ENCODE results near the gene ACBD4. TPM values are rescaled to one million over a fixed set of nuclear protein-coding genes. Genes with fewer than 3 reads are reported as not detected.
A peak's percentile ranks its signal among the peaks of the same experiment; 100 is the strongest.

The ACBD4 gene
- total and polyA plus RNA-seq, 2 of the 13 experiments (the other 11 are each of a cell fraction or from before 2014, with no cell fraction given) = 16.1 to 26.9 TPM

DNA sequence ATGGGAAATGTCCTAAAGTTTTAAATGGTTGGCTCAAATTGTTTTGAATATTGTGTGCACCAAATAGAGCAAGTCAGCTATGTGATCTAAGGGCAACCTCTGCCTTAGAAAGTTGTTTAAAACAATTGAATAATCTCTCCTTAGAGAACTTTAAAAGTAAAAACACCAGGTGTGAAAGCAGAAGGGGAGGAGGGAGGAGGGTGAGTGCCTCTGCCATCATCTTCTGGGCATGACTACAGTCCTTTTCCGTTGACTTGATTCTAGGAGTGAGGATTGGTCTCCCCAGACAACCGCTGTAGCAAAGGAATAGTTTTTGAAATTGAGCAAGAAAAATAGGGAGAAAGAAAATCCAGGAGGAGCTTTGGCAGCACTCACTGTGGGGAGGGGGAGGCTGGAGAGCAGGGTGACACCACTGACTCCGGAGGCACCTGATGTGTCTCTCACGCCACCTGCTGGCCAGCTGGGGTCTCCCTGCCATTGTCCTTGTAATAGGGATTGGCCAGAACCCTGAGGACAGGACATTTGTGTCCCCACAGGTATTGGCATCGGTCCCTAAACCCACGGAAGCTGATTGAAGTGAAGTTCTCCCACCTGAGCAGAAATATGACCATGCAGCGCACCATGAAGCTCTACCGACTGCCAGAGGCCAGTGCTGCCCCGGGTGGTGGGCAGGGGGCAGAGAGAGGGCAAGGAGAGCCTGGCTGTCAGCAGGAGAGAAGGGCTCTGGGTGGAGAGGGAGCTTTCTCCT lies 36.4 kb upstream of the ACBD4 start (continued):
- TF ChIP-seq, protein P1, sequence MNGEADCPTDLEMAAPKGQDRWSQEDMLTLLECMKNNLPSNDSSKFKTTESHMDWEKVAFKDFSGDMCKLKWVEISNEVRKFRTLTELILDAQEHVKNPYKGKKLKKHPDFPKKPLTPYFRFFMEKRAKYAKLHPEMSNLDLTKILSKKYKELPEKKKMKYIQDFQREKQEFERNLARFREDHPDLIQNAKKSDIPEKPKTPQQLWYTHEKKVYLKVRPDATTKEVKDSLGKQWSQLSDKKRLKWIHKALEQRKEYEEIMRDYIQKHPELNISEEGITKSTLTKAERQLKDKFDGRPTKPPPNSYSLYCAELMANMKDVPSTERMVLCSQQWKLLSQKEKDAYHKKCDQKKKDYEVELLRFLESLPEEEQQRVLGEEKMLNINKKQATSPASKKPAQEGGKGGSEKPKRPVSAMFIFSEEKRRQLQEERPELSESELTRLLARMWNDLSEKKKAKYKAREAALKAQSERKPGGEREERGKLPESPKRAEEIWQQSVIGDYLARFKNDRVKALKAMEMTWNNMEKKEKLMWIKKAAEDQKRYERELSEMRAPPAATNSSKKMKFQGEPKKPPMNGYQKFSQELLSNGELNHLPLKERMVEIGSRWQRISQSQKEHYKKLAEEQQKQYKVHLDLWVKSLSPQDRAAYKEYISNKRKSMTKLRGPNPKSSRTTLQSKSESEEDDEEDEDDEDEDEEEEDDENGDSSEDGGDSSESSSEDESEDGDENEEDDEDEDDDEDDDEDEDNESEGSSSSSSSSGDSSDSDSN (CRISPR knock-in tag; IDR thresholded peaks at IDR 0.05) = no peak
- no peak for TF ChIP-seq CEBPB (IDR thresholded peaks at IDR 0.05; ENCODE audit: borderline replicate concordance, low read depth, low read length)
- TF ChIP-seq BHLHE40 (IDR thresholded peaks at IDR 0.05; ENCODE audit: low read length) = peak; percentile 64
- TF ChIP-seq, protein P2, sequence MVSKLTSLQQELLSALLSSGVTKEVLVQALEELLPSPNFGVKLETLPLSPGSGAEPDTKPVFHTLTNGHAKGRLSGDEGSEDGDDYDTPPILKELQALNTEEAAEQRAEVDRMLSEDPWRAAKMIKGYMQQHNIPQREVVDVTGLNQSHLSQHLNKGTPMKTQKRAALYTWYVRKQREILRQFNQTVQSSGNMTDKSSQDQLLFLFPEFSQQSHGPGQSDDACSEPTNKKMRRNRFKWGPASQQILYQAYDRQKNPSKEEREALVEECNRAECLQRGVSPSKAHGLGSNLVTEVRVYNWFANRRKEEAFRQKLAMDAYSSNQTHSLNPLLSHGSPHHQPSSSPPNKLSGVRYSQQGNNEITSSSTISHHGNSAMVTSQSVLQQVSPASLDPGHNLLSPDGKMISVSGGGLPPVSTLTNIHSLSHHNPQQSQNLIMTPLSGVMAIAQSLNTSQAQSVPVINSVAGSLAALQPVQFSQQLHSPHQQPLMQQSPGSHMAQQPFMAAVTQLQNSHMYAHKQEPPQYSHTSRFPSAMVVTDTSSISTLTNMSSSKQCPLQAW (CRISPR knock-in tag; IDR thresholded peaks at IDR 0.05) = peak; percentile 32; the same call in 1 of the 2 replicates
- TF ChIP-seq FOSL2 (CRISPR knock-in tag; IDR thresholded peaks at IDR 0.05) = peak; percentile 60
- no peak for TF ChIP-seq GFI1 (CRISPR knock-in tag; IDR thresholded peaks at IDR 0.05; ENCODE audit: borderline replicate concordance)
- no peak for TF ChIP-seq RNF2 (conservative IDR thresholded peaks at IDR 0.05; ENCODE audit: low read depth)
- TF ChIP-seq MLLT10 (CRISPR knock-in tag; IDR thresholded peaks at IDR 0.05) = no peak
- peak; percentile 97 for TF ChIP-seq ZNF263 (CRISPR knock-in tag; IDR thresholded peaks at IDR 0.05)
- TF ChIP-seq ARNTL (CRISPR knock-in tag; IDR thresholded peaks at IDR 0.05) = no peak
- no peak for TF ChIP-seq FOXK1 (CRISPR knock-in tag; IDR thresholded peaks at IDR 0.05; ENCODE audit: borderline replicate concordance, low read depth)
- no peak for TF ChIP-seq NR2C2 (CRISPR knock-in tag; IDR thresholded peaks at IDR 0.05; ENCODE audit: borderline replicate concordance)
- TF ChIP-seq NR2F6 (IDR thresholded peaks at IDR 0.05) = no peak
- TF ChIP-seq NR2F6 (CRISPR knock-in tag; IDR thresholded peaks at IDR 0.05) = 0 out of 2 replicates have a peak, but pooled peaks have one; percentile 42
- TF ChIP-seq, protein P3, sequence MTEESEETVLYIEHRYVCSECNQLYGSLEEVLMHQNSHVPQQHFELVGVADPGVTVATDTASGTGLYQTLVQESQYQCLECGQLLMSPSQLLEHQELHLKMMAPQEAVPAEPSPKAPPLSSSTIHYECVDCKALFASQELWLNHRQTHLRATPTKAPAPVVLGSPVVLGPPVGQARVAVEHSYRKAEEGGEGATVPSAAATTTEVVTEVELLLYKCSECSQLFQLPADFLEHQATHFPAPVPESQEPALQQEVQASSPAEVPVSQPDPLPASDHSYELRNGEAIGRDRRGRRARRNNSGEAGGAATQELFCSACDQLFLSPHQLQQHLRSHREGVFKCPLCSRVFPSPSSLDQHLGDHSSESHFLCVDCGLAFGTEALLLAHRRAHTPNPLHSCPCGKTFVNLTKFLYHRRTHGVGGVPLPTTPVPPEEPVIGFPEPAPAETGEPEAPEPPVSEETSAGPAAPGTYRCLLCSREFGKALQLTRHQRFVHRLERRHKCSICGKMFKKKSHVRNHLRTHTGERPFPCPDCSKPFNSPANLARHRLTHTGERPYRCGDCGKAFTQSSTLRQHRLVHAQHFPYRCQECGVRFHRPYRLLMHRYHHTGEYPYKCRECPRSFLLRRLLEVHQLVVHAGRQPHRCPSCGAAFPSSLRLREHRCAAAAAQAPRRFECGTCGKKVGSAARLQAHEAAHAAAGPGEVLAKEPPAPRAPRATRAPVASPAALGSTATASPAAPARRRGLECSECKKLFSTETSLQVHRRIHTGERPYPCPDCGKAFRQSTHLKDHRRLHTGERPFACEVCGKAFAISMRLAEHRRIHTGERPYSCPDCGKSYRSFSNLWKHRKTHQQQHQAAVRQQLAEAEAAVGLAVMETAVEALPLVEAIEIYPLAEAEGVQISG (CRISPR knock-in tag; IDR thresholded peaks at IDR 0.05) = 0 out of 2 replicates have a peak, but pooled peaks have one; percentile 24
- no peak for TF ChIP-seq HOXA7 (CRISPR knock-in tag; IDR thresholded peaks at IDR 0.05)
- TF ChIP-seq, protein P4, sequence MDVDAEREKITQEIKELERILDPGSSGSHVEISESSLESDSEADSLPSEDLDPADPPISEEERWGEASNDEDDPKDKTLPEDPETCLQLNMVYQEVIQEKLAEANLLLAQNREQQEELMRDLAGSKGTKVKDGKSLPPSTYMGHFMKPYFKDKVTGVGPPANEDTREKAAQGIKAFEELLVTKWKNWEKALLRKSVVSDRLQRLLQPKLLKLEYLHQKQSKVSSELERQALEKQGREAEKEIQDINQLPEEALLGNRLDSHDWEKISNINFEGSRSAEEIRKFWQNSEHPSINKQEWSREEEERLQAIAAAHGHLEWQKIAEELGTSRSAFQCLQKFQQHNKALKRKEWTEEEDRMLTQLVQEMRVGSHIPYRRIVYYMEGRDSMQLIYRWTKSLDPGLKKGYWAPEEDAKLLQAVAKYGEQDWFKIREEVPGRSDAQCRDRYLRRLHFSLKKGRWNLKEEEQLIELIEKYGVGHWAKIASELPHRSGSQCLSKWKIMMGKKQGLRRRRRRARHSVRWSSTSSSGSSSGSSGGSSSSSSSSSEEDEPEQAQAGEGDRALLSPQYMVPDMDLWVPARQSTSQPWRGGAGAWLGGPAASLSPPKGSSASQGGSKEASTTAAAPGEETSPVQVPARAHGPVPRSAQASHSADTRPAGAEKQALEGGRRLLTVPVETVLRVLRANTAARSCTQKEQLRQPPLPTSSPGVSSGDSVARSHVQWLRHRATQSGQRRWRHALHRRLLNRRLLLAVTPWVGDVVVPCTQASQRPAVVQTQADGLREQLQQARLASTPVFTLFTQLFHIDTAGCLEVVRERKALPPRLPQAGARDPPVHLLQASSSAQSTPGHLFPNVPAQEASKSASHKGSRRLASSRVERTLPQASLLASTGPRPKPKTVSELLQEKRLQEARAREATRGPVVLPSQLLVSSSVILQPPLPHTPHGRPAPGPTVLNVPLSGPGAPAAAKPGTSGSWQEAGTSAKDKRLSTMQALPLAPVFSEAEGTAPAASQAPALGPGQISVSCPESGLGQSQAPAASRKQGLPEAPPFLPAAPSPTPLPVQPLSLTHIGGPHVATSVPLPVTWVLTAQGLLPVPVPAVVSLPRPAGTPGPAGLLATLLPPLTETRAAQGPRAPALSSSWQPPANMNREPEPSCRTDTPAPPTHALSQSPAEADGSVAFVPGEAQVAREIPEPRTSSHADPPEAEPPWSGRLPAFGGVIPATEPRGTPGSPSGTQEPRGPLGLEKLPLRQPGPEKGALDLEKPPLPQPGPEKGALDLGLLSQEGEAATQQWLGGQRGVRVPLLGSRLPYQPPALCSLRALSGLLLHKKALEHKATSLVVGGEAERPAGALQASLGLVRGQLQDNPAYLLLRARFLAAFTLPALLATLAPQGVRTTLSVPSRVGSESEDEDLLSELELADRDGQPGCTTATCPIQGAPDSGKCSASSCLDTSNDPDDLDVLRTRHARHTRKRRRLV (CRISPR knock-in tag; IDR thresholded peaks at IDR 0.05) = no peak
- no peak for TF ChIP-seq ZSCAN31 (CRISPR knock-in tag; IDR thresholded peaks at IDR 0.05; ENCODE audit: low read depth)
